GM12892 (cell line): ENCODE data around the gene RNF148.

Experiments
- POLR2A ChIP-seq: IDR thresholded peaks from 2 replicates; pipeline ENCODE4 v1.6.1; 2011; ENCODE audit warnings: low read depth, low read length, control low read depth
- POLR2AphosphoS5 ChIP-seq: IDR thresholded peaks from 2 replicates; pipeline ENCODE4 v1.6.1; 2011; ENCODE audit warnings: low read depth, low read length, control low read depth
- TAF1 ChIP-seq: IDR thresholded peaks from 2 replicates; pipeline ENCODE4 v1.6.1; 2011; ENCODE audit warnings: low read depth, mild to moderate bottlenecking, control low read depth, low read length, borderline replicate concordance

DNA sequence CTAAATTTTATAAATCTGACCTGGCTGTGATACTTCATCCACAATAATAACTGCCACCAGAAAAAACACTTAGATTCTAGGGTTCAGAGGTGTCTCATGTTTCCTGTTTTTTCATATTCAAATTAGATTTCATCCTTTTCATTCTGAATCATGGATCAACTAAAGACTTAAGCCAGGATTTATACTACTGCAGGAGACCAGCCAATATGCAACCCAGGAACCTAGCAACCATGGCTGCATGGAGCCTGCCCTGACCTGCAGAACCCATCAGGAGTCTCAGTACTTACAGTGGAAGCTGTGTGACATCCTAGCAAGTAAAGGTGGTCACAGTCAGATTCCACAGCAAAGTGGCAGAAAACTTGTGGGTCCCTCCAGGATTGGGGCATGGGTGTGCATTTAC is 40.5 kb upstream of the RNF148 start:
- no peak for TF ChIP-seq TAF1
- TF ChIP-seq POLR2AphosphoS5, result no peak
- no peak for TF ChIP-seq POLR2A
